Transverse colon (tissue), 4 donors: ENCODE measurements around the gene CYP51A1.

Experiments
- EP300 ChIP-seq: sonication (generic); formaldehyde crosslinking; IDR thresholded peaks from one replicate; pipeline ENCODE4 v1.6.1; 2017; ENCODE audit warnings: antibody characterized with exemption, low read depth
- POLR2A ChIP-seq: fragments of 450-650 bp; IDR thresholded peaks from one replicate; pipeline ENCODE4 v1.6.1; 2016; ENCODE audit warnings: antibody characterized with exemption, mild to moderate bottlenecking, moderate library complexity
- POLR2AphosphoS5 ChIP-seq, 3 donors: sonication (generic); formaldehyde crosslinking; IDR thresholded peaks; one replicate each; pipeline ENCODE4 v1.6.1; 2016; ENCODE audit warnings: antibody characterized with exemption in 3 of 3
- TF ChIP-seq, protein P1 (sequence below), 5 experiments: fragments of 200-600 bp in 3 of 5; fragments of 450-650 bp in 2 of 5; sonication (generic) in 3 of 5; IDR thresholded peaks; 1 replicate in 2 of 5; 2 replicates in 3 of 5; pipeline ENCODE4 v1.5.1; 2016 to 2017; ENCODE audit warnings: antibody characterized with exemption in 5 of 5, inconsistent platforms in 3 of 5, mild to moderate bottlenecking in 2 of 5, moderate library complexity in 1 of 5

DNA sequence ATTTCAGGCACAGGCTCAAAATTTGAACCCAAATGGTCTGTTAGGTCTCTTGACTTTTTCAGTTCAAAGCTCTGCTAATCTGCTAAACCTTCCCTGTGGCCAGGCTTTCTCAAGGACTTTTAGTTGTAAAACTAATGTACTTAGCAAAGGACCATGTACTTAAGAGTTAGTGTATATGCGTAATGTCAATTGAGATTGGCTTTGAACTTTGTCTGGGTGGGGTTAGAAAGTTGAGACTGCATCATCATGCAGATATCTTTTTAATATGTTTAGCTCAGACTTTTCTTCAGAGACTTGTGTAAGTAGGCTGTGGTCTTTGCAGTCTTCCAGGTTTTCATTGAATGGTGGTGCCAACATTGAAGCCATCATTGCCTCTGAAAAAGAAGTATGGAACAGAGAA lies 33.7 kb downstream of the CYP51A1 start:
- TF ChIP-seq, protein P1, sequence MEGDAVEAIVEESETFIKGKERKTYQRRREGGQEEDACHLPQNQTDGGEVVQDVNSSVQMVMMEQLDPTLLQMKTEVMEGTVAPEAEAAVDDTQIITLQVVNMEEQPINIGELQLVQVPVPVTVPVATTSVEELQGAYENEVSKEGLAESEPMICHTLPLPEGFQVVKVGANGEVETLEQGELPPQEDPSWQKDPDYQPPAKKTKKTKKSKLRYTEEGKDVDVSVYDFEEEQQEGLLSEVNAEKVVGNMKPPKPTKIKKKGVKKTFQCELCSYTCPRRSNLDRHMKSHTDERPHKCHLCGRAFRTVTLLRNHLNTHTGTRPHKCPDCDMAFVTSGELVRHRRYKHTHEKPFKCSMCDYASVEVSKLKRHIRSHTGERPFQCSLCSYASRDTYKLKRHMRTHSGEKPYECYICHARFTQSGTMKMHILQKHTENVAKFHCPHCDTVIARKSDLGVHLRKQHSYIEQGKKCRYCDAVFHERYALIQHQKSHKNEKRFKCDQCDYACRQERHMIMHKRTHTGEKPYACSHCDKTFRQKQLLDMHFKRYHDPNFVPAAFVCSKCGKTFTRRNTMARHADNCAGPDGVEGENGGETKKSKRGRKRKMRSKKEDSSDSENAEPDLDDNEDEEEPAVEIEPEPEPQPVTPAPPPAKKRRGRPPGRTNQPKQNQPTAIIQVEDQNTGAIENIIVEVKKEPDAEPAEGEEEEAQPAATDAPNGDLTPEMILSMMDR (IDR thresholded peaks at IDR 0.05): no peak
- TF ChIP-seq POLR2A (no peak), POLR2AphosphoS5 (IDR thresholded peaks at IDR 0.05) (no peak), EP300 (no peak)
